DMS153 (cell line): Measurements from ENCODE around the gene CYB561D2.
"Not testable (repeated sequence)": the region's sequence is repeated elsewhere in the genome, so short reads cannot be mapped to it uniquely, and the experiment has no call there.

Experiments
- DNase-seq: peaks from one replicate; lab custom pipeline; 2025; lab: John Stamatoyannopoulos, UW

CYB561D2 gene, protein sequence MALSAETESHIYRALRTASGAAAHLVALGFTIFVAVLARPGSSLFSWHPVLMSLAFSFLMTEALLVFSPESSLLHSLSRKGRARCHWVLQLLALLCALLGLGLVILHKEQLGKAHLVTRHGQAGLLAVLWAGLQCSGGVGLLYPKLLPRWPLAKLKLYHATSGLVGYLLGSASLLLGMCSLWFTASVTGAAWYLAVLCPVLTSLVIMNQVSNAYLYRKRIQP

DNA sequence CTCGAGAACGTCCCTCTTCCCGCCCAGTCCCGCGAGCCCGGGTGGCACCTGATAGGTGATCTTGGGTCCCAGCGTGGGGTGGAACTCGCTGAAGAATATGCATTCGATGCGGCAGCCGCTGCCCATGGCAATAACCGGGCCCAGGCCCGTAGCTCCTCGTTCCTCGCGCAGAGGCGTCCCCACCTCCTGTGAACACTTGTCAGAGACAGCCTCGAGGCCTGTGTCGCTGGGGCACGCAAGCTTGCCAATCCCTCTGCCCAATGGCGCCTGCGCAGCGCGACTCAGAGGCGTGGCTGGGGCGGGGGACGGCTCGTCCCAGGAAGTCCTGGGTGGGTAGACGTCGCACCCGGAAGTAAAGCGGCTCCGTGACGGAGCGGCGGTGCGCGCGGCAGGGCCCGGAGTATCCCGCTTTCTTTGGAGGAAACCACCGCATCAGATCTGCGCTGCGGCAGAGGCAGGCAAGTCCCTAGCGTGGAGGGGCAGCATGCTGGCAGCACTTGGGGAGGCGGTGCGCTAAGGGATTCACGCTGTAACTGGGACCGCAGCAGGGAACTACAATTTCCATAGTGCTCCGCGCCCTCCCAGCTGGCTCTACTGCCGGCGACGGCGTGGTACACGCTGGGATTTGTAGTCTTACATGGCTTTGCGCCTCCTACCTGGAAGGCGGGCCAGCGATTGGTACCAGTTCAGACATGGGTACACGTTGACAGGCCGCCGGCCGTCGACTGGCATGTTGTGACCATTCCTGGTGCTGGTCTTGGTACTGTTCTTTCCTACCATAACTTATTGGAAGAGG, at the start of gene CYB561D2, which contains the start of gene NPRL2:
TSS of gene CYB561D2 (plus strand) at position 336 of the 796 bp plus-strand sequence. CDS start 572 bp downstream, outside the sequence.
TSS of gene NPRL2 (minus strand) at position 249 of the 796 bp plus-strand sequence. CDS start at position 126, 123 bp downstream.
- peak; percentile 71 for DNase-seq

DNA sequence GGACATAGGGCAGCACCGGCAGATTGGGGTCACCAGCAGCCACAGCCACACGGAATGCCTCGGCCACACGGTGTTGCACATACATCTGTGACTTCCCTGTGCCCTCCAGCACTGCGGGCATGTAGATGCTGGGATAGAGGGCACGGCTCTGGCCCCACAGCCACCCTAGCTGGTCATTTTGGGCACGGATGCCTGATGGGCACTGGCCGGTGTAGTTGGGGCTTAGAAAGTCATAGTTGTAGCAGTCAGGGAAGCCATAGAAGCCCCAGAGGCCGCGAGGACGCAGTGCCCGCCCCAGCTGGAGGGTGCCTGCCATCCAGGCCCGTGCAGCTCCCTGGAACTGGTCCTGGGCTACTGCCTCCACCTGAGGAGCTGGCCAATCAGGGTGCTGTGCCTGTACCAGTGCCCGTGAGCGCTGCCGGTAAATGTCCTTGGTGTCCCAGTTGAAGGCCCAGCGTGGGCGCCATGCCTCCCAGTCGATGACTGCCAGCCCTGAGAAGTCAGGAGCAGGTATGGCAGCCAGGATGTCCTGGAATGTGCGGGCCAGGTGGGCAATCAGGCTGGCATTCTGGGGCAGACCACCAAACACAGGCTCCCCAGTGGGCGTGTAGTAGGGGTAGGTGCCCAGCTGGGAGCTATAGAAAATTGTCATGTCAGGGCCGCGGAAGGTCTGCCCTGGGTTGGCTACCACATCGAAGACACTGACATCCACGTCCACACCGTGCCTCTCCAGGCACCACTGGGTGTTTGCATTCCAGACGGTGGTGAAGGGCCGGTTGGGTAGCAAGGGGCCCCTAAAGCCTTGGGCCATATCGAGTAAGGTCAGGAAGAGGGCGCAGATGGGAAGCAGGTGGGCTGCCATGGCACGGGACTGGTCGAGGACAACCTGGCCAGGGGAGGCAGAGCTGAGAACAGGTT, 48.3 kb upstream of the CYB561D2 start:
- DNase-seq, result no peak

DNA sequence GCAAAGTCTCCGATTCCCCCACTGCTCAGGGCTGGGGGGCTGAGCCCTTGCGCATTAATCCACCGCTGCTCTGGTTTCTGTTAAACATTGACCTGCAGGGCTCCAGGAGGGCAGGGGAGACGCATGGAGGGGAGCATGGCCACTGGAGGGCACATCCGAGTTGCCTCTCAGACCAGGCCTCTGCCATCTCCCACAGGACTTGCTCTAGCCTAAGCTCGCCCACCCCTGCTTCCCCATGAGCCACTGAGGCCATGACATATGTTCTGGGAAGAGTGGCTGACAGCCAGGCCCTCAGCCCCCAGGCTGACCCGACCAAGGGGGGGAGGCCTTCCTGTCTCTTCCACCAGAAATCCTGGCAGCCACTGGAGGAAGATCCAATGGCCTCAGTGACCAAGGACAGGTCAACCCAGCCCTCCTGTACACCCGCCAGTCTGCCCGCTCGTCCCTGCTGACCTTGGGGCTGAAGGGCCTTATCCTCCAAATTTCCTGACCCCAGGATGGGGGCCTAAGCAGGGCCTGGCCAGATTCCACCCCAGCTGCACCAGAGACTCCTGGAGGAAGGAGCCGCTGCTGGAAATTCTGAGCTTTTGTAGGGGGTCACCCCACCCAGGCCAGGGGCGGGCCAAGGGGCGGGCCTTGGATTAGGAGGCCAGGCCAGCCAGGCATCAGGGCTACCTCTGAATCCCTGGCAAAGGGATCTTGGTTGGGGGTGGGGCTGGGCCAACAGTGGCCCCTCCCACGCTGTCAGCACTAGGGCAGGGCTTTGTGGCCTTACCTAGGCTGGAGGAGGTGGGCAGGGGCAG, 47.4 kb upstream of the CYB561D2 start, which contains the start of gene HYAL1:
TSS of gene HYAL1 (minus strand) at position 562 of the 803 bp plus-strand sequence. CDS start 618 bp downstream, outside the sequence.
- DNase-seq, result no peak

DNA sequence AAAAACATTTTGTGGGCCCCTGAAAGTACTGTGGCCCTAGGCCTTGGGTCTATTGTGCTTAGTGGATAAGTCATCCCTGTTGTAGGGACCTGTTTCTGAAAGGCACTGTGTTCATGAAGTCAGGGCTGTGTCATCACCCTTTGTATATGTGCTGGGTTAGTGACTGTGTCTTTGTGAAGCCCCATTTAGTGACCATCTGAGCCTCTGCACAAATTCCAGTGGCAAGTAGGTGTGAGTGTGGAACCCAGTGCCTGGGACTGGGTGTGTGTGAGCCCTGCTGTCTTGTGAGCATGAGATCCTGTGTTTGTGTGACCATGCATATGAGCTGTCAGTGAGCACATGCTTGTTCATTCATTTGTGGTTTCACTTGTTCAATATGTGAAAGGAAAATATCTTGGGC, 46.1 kb upstream of the CYB561D2 start:
- DNase-seq, result no peak

DNA sequence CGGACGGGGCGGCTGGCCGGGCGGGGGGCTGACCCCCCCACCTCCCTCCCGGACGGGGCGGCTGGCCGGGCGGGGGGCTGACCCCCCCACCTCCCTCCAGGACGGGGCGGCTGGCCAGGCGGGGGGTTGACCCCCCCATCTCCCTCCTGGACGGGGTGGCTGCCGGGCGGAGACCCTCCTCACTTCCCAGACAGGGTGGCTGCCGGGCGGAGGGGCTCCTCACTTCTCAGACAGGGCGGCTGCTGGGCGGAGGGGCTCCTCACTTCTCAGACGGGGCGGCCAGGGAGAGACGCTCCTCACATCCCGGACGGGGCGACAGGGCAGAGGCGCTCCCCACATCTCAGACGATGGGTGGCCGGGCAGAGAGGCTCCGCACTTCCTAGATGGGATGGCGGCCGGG, 38.6 kb upstream of the CYB561D2 start:
- not testable (repeated sequence) for DNase-seq

DNA sequence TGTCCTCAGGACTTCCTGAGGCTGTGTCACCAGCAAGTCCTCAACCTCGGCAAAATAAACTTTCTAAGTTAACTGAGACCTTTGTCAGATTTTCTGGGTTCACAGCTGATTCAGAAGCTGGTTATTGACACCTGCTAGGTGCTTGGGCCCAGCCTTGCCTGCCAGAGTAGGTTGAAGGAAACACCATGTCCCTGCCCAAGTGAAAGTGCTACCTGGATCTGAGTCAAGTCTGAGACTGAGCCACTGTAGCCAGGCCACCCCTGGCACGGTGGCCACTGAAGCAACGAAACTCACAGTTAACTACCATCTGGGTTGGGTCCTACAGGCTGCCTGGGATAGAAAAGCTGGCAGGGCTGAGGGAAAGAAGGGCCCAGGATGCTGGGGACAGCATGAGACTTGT, 36.3 kb upstream of the CYB561D2 start:
- no peak for DNase-seq

DNA sequence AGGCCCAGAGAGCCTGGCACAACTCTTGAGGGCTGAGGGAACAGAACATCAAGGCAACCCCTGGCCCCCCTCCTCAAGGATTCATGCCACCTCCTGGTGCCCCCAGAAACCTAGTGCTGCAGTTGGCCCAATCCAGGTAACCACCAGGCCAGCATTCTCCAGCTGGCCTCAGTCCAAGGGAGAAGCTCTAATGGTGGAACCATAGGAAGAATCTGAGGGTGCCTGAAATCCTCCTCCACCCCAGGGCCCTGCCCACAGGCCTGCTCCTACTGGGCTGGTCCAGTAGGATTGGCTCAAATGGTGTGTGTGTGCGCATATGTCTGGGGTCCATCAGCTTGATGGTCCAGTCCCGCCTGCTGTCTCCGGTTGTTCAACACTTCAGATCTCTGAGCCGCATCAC, 35.8 kb upstream of the CYB561D2 start:
- DNase-seq, result no peak

DNA sequence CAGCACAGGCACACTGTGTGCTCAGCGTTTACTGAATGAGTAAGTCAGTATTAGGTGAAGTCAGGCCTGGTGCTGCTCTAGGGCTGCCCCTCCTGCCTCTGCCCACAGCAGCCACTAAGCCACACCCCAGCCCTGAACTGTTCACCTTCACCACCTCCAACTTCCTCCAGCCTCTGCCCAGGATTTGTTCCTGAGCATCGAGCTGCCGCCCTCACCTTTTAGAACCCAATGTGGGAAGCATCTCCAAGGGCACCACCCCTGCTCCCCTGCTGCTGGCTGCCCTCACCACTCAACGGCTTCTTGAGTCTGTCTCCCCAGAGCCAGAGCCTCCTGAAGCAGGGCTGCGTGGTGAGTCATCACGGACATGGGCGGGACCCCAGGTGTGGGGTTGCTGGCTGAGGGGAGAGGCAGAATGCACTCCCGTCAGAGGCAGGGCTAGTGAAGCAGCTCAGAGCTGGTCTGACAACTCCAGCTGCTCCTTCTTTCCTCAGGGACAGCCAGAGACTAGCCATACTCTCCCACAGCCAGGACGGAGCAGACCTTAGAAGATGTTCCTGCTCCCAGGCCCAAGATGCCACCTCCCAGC, 33.9 kb upstream of the CYB561D2 start:
- DNase-seq, result no peak

DNA sequence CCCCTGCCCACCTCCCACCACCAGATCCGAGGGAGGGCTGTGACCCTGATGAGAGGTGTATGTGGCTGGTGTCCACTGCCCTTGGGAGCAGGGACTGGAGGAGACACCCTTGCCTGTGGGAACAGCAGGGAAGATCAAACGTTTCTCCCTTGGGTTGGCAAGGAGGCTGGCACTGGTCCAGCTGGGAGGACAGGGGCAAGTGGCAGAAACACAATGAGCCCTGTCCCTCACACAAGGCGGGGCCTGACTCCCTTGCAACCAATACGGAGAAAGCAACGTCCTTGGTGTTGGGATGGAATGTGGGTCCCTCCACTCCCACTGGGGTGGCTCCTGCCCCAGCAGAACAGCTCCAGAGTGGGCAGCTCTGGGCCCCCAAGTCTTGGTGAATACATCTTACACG, 33.4 kb upstream of the CYB561D2 start:
- no peak for DNase-seq

DNA sequence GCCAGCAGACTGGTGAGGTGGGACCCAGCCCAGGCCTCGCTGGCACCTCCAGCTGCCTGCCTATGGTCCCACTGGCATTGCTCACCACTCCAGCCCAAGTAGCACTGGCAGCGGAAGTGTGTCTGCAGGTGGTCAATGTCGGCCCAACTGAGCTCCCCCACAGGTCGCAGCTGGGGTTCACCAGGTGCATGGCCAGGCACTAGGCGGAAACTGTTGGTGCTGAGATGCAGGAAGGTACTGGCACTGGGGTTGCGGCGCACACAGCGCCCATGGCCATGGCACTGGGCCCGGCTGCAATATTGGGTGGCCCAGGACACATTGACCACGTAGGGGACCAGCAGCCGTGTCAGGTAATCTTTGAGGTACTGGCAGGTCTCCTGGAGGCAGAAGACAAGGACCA, 32.5 kb upstream of the CYB561D2 start:
- DNase-seq, result no peak

DNA sequence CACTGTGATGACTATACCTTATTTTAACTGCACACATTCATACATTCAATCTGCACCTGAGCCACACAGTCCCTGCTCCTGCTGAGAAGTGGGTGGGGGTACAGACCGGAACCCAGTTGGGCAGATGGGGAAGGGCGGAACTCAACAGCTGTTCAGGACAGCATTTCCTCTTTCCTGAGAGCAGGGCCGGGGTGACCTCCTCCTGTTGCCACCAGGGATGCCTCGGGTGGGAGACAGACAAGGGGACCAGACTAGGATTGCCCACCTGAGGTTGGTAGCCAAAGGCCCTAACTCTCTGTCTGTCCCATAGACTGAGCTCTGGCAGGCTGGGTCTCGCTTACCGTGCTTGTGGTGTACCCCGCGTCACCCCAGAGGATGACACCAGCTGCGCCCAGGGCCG, 32.0 kb upstream of the CYB561D2 start:
- DNase-seq, result no peak

DNA sequence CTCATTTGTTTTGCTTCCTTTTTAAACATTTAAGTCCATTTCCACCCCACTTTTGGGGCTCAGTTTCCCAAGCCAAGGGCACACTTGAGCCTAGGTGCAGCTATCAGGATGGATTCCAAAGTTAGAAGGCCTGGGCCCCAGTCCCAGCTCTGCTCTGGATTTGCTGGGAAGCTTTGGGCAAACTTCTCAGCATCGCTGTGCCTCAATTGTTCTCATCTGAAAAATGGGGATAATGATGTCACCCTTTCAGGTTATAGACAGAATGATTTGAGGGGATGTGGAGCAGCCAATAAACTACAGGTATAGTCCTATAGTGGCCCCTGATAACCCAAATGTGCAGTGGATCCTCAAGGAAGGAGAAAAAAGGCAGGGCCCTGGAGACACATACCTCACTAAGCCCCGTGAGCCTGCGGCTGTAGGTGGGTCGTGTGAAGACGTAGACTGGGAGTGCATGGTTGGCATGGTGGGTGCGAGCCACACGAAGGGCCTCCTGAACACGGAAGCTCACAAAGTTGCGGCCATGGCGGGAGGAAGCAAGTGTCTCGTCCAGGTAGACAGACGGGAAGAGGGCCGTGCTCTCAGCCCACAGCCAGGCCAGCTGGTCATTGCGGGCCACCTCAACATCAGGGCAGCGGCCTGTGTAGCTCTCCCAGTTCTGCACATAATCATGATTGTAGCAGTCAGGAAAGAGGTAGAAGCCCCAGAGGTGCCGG, 31.3 kb upstream of the CYB561D2 start:
- DNase-seq, result no peak

DNA sequence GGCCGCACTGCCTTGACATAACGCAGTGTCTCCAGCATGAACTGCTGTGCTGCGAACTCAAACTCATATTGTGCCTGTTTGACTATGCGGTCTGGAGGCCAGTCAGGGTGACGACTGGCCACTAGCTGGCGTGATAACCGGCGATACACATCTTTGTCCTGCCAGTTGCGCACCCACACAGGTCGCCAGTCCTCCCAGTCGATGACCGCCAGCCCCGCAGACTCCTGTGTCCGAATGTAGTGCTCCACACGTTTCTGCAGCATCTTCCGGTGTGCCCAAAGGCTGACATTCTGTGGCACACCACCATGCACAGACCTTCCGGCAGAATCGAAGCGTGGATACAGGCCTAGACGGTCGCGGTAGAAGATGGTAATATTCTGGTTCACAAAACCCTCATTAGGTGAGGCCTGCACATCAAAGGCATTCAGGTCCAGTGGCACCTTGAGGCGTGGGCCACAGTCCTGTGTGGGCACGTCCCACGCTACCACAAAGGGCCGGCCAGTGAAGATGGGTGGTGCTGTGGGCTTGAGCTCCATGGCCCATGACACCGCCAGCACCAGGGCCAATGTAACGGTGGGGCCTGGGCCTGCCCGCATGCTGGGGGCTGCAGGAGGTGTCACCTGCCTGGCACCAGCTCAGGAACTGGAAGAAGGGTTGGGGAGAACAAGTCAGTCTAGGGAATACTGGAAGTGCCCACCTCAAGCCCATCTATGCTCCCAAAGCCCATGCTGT, 30.6 kb upstream of the CYB561D2 start:
- DNase-seq, result no peak

DNA sequence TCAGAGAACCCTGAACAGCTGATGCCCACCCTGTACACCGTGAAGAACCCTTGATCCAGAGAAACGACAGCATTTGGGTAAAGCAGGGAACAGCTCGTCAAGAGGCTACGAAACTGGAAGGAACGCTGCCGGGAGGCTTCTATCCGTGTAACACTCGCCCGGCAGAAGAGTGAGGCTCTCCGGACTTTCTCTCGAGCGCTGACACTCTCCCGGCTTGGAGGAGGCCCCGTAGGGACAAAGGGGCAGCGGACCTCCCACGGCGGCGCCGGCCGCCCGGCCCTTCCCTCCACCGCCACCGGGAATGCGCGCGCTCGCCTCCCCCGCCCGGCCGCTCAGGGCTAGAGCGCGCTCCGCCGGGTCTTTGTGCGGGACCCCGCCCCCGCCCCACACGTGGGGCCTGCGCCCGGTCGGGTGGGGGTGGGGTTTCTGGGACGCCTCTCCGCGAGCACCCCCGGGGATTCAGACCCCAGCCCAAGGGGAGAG, 29.8 kb upstream of the CYB561D2 start:
- DNase-seq, result no peak

DNA sequence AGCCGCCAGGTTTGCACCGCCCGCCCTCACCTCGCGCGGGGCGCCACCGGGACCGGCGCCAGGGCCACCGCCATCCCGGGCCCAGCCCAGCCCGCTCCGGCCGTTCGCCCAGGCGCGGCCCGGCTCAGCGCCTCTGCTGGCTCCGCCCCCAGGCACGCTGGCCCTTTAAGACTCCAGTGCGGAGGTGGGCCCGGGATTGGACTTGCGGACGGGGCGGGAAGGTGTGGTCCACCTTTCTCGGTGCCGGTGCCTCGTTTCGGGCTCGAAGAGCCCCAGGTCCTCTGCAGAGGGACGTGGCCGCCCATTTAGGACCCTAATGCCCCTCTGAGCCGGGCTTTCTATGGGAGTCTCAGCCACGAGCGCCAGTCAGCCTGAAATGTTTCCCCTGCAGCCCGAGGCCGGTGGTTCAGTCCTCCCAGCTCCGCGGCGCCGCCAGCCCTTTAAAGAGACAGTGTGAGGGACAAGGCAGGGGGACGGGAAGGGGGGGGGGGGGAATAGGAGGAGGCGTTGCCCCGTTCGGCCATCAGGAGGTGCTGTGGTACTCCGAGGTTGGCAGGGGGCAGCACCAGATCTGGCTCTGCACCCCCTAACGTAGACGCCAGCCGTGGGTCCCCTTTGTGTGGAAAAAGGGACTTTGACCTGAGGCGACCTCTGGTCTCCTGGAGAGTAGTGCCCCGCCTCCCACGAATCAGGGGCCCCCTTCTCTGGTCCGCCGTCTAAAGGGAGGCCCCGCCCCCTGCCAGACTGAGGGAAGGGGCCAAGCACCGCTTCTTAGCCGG, 29.1 kb upstream of the CYB561D2 start:
- DNase-seq, result peak; percentile 54

DNA sequence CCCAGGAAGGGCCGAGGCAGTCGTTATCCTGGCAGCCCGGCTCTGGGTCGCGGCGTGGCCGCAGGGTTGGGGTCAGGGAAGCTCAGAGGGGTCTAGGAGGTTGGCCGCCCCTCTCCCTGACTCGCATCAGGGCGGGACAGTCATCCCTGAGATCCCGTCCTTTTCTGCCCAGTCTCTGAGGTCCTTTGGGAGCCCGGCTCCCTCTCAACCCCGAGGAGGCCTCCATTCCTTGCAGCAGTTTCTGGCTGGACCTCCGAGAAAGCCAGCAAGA, 28.6 kb upstream of the CYB561D2 start:
- no peak for DNase-seq

DNA sequence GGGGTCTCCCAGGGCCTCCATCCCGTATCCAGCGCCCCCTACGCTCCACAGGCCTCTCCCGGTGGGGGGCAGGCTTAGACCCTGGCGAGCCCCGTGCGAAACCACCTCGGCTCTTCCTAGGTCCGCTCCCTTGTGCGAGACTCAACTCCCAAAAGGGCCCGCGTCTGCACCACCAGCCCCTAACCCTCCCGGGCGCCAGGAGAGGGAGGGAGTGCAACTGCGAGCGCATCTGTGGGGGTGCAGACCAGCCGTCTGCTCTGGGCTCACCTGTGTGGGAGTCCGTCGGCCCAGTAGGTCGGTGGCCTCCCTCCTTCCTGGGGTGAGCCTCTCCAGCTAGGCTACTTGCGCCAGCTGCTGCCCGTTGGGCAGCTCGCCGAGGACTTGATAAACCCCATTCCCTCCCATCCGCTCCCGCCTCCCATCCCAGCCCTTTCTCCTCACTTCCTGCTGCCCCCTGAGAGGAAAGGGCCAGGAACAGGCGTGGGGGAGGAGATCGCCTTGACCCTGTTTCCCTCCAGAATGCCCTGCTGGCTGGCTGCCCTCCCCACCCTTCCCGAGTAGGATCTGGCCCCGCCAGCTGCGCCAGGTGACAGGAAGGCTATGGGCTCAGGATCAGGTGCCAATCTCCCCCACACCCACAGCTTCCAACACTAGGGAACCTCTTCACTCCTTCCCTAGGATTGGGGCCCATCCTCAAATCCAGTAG, 28.1 kb upstream of the CYB561D2 start, which contains the start of gene HYAL2:
TSS of gene HYAL2 (minus strand) at position 360 of the 706 bp plus-strand sequence. CDS start 2,256 bp downstream, outside the sequence.
- DNase-seq, result peak; percentile 41

DNA sequence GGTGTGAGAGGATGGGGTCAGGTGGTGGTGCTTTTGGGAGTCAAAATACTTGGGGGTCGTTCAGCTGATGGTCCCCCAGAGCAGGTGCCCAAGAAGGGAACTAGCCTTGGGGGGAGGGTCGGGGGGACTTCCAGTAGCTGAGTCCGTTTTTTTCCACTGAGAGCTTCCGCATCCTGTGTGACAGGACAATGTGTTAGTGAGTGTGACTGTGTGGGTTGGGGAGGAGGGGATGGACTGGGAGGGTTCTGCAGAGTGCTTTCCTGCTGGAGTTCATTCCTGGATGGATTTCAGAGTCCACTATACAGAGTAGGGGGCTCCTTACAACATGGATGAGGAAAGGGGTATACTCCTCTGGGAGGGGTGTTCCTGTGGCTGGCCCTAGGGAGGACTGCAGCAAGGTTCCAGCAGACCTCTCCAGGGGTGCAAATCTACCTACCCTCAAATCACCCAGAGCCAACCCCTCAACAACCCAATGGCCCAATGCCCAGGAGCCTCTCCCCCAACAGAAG, 27.5 kb upstream of the CYB561D2 start:
- DNase-seq, result no peak
